Measurements from ENCODE around the gene NAPB.

NAPB gene

DNA sequence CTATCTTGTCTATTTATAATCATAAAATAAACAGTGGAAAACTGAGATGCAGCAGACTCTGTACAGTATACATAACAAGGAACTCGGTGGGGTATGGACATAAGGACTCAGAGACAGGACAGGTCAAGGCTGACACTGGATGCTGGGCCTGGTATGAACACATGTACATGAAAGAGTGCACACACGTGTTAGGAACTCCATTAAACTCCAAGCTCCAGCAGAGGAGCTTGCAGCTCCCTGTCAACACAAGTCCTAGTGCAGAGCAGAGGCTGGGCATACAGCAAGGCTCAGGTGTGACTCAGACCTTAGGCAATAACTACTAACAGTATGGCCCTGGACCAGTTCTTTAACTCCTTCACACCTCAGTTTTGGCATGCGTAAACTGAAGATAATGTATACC is 17.1 kb downstream of the NAPB start:
- no peak for DNase-seq (ENCODE audit: low read depth in 2 of 2)

DNA sequence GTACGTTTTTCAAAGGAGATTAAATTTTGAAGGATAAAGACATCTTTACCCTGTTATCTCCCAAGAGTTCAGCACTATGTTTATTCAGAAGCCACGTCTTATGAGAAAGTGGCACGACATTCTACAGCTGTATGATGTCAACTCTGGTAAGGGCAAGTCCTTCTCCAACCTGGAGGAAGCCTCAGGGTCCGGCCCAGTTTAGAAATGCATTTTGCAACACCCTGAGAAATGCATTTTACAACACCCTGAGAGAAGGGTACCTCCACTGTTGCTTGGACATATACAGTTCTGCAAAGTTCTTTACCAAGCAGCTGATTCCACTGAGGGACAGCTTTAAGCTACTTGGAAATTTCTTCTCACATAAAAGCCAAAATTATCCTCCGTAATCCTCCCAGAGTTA is 17.5 kb downstream of the NAPB start:
- DNase-seq (ENCODE audit: low read depth in 2 of 2): no peak

DNA sequence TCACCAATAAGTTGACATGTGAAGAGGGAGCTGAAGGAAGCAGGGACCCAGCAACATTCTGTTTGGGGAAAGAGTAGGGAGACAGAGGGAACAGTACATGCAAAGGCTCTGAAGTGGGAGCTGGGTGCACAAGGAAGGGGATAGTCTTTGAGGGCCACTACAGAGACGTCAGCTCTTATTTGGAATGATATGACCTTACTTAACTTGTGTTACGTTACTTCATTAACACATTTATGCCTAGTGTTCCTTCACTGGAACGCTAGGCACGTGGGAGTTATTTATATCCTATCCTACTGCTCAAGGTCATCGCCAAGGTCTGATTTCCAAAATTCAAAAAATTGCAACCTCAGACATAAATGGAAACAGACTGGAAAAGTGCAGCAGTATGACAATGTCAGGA is 20.2 kb downstream of the NAPB start:
- DNase-seq (ENCODE audit: low read depth in 2 of 2): no peak

DNA sequence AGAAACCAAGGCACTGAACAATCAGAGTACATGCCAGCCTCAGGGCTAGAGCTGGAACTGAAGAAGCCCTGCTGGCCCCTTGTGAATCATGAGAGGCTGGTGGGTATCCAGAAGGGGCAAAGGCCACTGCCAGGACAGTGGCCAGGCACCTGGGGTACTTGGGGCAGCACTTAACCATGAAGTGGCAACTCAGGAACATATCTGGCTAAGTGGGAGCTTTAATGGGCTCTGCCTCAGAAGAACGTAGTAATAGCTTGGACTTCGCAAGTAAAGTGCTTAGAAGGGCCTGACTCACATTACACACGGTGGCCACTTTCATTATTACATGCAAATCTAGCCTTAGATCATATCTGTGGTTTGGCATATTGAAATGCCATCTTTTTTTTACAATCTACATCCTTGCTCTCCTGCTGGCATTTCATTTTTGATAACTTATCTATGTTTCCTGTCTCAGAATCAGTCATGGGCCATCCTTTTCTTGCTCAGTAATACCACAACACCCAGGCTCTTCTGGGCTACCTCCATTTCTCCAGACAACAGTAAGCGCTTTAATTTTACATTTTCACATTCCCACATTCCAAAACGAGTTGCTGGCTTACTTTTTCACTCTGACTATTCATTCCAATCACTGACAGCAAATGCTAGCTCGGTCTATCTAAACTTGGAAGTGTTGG is 21.6 kb downstream of the NAPB start:
- no peak for DNase-seq (ENCODE audit: low read depth in 2 of 2)

DNA sequence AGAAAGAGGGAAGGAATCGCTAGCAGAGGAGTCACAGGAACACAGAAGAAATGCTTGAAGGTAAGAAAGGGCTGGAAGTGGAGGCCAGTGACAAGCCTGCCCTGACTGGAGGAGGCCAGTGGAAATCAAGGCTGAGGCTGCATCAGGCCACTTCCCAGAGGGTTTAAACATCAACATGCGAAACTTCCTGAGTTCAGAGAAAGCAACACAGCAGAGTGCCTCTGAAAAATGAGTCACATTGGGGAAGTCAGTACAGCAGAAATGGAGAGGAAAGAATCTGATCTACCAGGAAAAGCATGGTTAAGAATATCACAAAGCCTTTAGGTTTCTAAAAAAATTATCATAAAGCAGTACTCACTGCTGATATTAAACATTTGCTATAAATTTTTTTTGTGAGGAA is 23.3 kb downstream of the NAPB start:
- no peak for DNase-seq (ENCODE audit: low read depth in 2 of 2)

DNA sequence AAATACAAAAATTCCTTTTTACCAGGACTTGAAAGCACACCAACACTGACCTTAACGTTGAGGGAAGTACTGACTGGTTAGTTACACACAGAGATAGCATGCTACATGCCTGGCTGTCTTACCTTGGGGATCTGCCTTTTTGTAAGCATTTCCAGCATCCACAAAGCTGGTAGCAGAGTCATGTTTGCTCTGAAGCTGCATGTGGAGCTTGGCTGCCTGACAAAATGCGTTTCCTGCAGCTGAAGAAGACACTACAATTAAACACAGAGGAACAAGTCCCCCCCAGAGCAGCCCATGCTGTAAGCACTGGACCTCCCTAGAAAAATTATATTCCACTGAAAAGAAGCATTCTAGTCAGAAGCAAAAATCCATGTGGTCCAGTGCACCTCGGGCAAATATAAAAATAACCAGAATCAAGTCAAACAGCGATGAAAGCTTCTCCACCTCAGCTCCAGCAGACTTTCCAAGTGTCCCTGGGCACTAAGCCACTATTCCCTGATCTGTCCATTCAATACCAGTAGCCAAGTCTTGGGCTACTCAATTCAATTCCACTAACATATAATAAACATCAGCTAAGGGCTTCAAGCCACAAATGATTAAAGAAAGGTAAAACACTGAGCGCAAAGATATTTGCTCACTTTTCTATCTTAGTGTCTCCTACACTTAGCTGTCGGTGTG is 24.2 kb downstream of the NAPB start:
- DNase-seq (ENCODE audit: low read depth in 2 of 2): no peak

DNA sequence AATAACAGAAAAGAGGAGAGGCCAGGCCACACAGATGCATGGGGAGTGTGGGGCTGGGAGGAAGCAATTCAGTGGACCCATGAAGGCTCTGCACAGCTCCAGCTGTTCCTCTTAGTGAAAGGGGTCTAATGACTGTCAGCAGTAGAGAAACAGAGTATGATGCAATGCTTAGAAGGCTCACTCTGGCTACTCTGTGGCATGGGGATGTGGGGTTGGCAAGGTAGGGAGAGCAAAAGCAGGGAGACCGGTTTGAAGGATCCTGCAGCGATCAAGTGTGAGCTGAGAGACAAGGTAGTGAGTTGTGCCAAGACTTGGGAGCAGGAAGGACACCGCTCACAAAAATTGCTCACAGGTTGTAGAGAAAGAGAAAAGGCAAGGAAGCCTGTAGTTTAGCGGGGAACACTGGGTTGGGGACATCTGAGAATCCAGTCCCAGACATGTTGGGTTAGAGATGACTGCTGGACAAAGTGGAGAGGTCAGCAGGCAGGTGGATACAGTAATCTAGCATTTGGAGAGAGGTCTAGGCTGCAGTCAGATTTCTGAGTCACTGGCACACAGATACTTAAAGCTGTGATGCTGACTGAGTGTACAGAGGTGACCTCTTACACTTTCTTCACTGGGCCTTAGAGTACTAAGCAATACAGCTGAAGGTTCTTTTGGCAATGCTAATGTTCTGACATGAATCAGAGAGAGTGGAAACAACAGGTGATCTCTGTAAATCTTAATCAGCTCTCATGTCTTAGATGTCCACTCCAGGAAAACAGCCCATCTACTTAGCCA is 27.1 kb downstream of the NAPB start:
- no peak for DNase-seq (ENCODE audit: low read depth in 2 of 2)

DNA sequence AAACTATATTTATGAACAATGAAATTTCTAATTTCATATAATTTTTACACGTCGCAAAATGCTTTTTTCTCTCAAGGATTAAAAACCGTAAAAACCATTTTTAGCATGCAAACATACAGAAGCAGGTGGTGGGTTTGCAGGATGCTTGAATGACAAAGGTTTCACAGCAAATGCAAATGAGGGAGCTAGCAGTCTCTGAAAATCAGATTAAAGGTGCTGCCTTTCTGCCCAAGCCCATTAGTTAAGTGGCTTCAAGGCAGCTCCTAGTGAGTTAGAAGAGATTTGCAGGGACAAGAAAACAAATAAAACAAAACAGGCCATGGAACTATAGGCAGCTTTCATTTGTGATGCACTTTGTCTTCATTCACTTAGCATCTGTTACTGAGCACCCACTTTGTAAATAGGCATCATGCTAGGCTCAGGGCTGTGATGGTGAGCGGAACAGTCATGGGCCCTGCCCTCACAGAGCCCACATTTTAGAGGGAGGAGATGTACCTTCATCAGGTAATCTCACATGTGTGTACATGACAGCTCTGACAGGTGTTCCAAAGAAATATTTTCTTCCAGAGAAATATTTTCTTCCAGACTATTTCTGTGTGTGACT is 29.5 kb downstream of the NAPB start:
- no peak for DNase-seq (ENCODE audit: low read depth in 2 of 2)

DNA sequence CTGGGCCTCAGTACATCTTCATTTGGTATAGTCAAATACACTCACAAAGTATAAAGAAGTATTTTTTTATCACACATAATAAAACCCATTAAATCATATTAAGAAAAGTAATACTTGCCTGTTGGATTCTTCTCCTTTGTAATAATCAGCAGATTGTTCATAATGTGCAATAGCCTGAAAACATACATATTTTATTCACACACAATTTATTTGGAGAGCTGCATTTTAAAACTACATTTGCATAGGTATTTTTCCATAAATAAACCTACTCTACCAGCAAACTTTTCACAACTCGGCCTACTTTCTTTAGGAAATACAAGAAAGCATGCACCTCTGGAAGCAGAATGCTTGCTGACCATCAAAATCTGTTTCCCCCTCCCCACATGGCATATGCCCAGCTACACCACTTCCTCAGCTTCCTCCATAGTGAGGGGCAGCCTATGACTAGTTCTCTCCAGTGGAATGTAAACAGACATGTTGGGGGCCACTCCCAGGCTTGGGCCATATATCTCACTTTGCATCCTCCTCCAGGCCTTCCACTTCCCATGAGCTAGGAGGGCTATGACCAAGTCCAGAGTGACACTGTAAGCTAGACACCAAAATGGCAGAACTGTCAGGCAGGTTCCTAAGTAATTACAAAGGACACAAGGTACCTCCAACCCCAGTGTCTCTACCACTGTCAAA is 31.1 kb downstream of the NAPB start:
- no peak for DNase-seq (ENCODE audit: low read depth in 2 of 2)

DNA sequence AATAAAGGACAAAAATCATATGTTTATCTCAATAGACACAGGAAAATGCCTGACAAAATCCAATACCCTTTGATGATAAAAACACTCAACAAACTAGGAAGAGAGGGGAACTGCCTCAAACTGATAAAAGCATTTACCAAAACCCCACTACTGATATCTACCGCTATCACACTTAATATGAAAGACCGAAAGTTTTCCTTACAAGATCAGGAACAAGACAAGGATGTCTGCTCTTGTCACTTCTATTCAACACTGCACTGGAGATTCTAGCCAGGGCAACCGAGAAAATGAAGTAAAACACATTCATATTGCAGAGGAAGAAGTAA is 34.2 kb downstream of the NAPB start:
- no peak for DNase-seq (ENCODE audit: low read depth in 2 of 2)

DNA sequence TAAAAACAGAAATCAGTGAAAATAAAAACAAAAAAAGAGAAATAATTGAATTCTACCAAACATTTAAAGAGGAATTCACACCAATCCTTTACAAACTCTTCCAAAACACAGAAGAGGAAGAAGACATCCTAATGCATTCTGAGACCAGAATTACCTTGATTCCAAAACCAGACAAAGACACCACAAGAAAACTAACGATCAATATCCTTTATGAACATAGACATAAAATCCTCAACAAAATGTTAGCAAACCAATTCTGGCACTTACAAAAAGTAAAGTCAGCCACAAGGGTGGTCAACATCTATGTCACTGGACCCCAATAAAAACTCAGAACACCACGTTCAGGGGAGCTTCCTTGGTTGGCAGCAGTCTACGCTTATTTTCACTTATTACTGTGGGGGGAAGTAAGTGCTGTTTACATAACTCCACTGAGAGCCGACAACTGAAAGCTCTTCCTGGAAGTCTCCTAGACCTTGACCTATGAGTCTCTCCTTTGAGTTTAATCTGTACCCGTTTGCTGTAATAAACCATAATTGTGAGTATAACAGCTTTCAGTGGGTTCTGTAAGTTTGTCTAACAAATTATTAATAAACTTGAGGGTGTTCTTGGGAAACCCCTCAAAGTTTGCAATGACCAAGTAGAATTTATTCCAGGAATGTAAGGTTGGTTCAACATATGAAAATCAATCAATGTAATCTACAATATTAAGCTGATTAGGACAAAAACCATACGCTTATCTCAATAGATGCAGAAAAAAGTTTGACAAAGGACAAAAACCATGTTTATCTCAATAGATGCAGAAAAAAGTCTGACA is 34.8 kb downstream of the NAPB start:
- no peak for DNase-seq (ENCODE audit: low read depth in 2 of 2)

DNA sequence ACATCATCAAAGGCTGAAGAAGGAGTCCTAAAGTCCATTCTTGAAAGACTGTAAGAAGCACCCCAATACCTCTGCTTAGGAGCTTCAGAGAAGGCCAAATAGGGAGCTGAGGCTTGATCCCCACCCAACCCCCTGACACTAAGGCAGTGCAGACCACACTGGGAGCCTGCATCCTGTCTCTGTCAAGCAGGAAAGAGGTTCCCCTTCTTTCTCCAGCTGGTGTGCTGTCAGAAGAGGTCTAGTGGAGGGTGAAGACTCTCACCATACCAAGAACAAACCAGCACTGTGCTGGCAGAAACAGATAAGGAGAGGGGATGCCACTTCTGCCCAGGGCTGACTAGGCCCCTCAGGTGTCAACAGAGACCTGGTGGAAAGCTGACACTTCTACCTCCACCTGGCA is 39.4 kb downstream of the NAPB start:
- DNase-seq (ENCODE audit: low read depth in 2 of 2): no peak

DNA sequence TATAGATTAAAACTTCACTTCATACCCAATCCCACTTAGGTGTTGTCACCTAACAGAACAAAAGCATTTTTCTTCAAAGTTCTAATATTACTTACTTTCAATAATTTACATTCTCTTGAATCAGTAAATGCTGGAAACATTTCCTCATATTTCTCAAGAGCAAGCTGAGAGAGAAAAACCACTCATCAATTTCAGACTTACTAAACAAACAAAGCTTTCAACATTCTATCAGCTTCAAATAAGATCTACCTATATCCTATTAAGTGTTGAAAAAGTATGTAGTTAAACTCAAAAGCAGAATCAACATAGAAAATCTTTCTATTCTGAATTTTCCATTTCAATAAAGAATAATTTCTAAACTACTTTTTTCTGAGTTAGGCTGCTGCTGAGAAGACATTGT is 41.5 kb downstream of the NAPB start:
- no peak for DNase-seq (ENCODE audit: low read depth in 2 of 2)

DNA sequence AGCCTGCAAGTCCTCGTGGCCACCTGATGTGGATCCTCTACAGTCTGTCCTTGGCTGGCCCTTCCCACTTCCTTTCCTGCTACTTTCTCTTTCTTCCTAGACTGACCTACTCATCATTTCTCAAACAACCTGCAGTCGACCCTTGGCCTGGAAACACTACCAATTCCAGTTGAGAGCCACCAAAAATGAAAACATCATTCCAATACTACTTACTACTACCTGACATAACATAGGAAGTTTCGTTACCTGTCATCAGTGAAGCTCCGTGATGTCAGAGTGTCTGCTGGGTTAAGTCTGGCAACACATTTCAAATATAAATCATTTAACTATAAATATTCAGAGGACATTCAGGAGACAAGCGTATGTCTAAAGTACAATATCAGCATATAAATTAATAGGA is 45.5 kb downstream of the NAPB start:
- no peak for DNase-seq (ENCODE audit: low read depth in 2 of 2)

DNA sequence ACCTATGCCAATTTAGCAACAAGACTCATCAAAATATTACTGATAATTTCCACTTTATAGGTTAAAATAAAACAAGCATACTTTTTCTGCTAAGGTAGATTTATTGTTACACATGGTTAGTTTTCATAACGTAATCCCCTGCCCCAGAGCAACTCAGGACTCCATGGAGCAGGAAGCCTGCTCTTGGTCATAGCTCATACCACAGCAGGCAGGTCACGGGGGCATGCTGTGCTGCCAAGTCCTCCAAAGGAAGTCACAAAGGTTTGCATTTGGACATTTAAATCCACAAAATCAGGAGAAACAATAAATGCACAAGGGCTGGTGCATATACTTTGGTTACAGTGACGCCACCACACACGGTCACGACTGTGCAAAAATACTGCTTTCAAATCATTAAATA is 46.8 kb downstream of the NAPB start:
- no peak for DNase-seq (ENCODE audit: low read depth in 2 of 2)

DNA sequence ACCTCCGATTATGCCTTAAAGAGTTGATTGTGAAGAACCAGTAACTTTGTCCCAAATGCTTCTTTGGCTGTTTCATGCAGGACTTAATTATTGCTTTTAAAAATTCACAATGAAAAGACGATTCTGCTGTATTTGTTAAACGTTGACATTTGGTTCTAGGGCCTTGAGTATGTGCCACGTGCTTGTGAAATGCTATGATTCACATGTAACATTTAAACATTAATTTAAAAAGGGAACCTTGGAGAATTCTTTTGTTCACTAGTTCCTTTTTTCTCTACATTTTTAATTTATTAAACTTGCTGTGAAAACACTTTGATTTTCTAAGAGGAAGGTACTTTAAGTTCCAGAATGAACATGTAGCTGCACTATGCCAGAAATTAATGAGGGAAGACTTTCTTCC is 49.8 kb downstream of the NAPB start:
- no peak for DNase-seq (ENCODE audit: low read depth in 2 of 2)

DNA sequence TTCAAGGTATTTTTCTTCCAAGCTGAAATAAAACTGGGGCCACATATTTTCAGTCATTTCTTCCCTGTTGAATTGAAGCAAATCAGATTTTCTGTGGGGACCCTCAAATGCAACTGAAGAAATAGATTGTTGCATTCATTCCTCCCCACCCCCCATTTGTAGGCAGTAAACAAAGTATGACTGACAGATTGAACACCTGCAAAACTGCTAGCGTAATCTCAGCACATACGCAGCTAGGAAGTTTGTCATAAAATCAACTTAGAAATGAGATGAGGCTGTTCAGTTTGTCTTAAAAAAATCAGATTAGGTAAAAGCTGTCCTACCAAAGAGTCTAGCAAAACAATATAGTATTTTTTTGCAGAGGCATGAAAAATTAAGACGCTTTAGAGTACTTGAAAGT is 50.4 kb downstream of the NAPB start:
- DNase-seq (ENCODE audit: low read depth in 2 of 2): no peak

DNA sequence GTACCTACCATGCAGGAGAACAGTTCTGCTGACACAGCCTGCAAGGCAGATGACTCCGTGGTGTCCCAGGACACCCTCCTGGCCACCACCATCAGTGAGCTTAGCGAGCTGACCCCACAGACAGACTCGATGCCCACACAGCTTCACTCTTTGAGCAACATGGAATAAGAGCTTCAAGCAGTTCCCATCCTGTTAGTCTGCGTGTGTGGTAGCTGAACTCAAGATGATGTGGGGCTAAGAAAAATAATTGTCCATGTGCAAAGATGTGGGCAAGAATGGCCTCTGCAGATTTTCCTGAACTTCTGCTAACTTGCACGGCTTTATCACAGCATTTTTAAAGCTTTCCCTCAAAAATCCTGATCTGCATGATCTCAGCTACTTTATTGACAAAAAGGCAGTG is 51.0 kb downstream of the NAPB start:
- no peak for DNase-seq (ENCODE audit: low read depth in 2 of 2)

DNA sequence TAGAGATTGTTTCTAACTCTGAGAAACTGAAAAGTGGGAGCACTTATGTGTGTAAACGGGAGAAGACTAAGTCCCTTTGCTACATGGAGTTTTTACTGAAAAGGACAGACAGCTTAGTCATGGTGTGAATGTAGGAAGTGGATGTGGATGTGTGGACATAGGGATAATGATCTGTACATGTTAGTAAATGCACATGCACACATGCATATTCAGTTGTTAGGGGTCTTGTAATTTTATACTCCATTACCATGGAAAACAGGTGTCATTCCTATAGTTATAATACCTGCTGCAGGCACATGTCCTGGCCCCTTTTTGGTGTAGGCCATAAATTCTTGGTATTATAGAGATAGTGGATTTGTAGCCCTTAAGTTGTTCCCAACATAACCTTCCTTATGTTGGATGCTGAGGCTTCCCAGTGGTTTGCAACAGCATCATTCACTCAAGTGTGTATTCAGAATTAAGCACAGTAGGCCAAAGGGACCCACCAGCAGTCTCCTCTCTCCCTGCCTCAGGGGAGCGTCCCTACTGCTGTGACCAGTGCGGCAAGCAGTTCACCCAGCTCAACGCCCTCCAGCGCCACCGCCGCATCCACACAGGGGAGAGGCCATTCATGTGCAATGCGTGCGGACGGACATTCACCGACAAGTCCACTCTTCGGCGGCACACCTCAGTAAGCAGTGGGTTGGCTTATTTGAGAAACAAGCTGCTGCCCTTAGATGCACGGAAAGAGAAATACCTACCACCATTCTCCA is 52.0 kb downstream of the NAPB start:
- DNase-seq (ENCODE audit: low read depth in 2 of 2): no peak

DNA sequence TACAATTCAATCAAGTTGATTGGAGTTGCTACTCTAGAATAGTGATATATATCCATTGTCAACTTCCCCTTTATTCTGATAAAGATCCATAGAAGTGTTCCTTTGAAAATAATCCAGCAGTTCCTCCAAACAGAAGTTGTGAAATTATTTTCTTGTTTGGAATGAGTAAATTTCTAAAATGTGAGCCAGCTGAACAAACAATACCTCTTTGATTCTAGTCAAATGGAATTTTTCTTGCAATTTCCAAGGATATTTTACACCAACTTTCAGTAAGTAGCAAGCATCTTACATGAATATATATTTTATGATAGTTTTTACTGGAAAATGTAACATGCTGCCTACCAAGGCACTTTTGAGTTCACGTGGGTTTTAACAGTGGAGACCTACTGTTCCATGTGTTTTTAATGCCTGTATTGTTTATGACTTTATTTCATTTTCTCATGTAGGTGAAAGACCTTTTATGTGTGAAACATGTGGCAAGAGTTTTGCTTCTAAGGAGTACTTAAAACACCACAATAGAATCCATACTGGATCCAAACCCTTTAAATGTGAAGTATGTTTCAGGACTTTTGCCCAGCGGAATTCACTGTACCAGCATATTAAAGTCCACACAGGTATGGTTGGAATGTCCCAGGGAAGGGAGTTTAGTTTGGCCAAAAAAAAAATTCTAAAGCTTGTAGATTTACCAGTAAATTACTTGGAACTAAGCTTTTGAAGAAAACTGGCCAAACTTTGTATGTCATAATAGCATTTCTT is 52.8 kb downstream of the NAPB start:
- DNase-seq (ENCODE audit: low read depth in 2 of 2): no peak

All from stimulated activated CD4-positive, alpha-beta T cell treated with anti-CD3 and anti-CD28 coated beads, Interleukin-12 subunit alpha, Interleukin-12 subunit beta, amount 100 ng/mL, for 24 hours (primary cell).